T-helper 1 cell treated with Interleukin-12 subunit alpha and Interleukin-12 subunit beta and Interleukin-4 antibody, amounts not matched to agents 30 ng/mL and 1 ng/mL, for 36 hours (primary cell): ENCODE measurements around the gene HDAC7. TPM values are rescaled to one million over a fixed set of nuclear protein-coding genes. Genes with fewer than 3 reads are reported as not detected.

Experiments used
- intact Hi-C: fragments of 100-400 bp; cut with micrococcal nuclease; formaldehyde crosslinking; loops from one replicate; pipeline ENCODE4 v1.15.1; 2024
- total RNA-seq: library from RNA; stranded (reverse); gene quantifications from 2 replicates; pipeline ENCODE4 v1.2.3, GENCODE V29; 2022

The HDAC7 gene
- total RNA-seq, 1 donor from 2014 or later = 214 TPM

- intact Hi-C loops = loop anchor here (1.0 to 2.0 kb wide), 5 partner anchors 9 to 127 kb away; partner anchors contain the start of genes HDAC7 and RPAP3
These were observed 13.9 kb upstream of the HDAC7 start for GRCh38 chr12:47833591-47834012.

GRCh38 chr12:47832263-47832933 lies 12.7 kb upstream of the HDAC7 start:
- intact Hi-C loops = loop anchor here (2.0 kb wide), 2 partner anchors 20 to 126 kb away; partner anchors contain the start of gene RPAP3

GRCh38 chr12:47829584-47829983 lies 9.9 kb upstream of the HDAC7 start:
- intact Hi-C loops = no loop called here

GRCh38 chr12:47828976-47829482 lies 9.3 kb upstream of the HDAC7 start:
- intact Hi-C loops = no loop called here

GRCh38 chr12:47828008-47828975 lies 8.6 kb upstream of the HDAC7 start:
- intact Hi-C loops = no loop called here

GRCh38 chr12:47825173-47825639 lies 5.5 kb upstream of the HDAC7 start:
- intact Hi-C loops = no loop called here

GRCh38 chr12:47824635-47825034 lies 4.9 kb upstream of the HDAC7 start:
- intact Hi-C loops = loop anchor here (1.0 kb wide), 1 partner anchor 9 kb away; no protein-coding TSS in a partner anchor

GRCh38 chr12:47824198-47824597 lies 4.5 kb upstream of the HDAC7 start:
- intact Hi-C loops = loop anchor here (1.0 kb wide), 1 partner anchor 9 kb away; no protein-coding TSS in a partner anchor

- intact Hi-C loops = loop anchor here (1.0 kb wide), 1 partner anchor 10 kb away; no protein-coding TSS in a partner anchor
These were observed 3.9 kb upstream of the HDAC7 start for GRCh38 chr12:47823422-47824086.

- intact Hi-C loops = no loop called here
These were observed 3.2 kb upstream of the HDAC7 start for GRCh38 chr12:47822863-47823262.

GRCh38 chr12:47822401-47822800 lies 2.7 kb upstream of the HDAC7 start:
- intact Hi-C loops = no loop called here

- intact Hi-C loops = no loop called here
These were observed 1.6 kb upstream of the HDAC7 start for GRCh38 chr12:47821346-47821706.

GRCh38 chr12:47820631-47821345 lies 1.1 kb upstream of the HDAC7 start:
- intact Hi-C loops = no loop called here

- intact Hi-C loops = loop anchor here (1.0 to 10.0 kb wide), 4 partner anchors 14 to 1827 kb away; partner anchors contain the start of genes CCNT1 and SCAF11
These were observed 386 bp downstream of the HDAC7 start for GRCh38 chr12:47819138-47819895.

GRCh38 chr12:47818467-47819137 lies 1.1 kb downstream of the HDAC7 start:
- intact Hi-C loops = loop anchor here (1.0 to 10.0 kb wide), 5 partner anchors 10 to 1826 kb away; partner anchors contain the start of genes CCNT1 and SCAF11

GRCh38 chr12:47818007-47818376 lies 1.7 kb downstream of the HDAC7 start:
- intact Hi-C loops = loop anchor here (1.0 to 10.0 kb wide), 4 partner anchors 10 to 1826 kb away; partner anchors contain the start of genes CCNT1 and SCAF11

- intact Hi-C loops = loop anchor here (1.0 to 10.0 kb wide), 4 partner anchors 9 to 1825 kb away; partner anchors contain the start of genes CCNT1 and SCAF11
These were observed 2.3 kb downstream of the HDAC7 start for GRCh38 chr12:47817272-47818006.
